ENCODE data around the gene HGF. TPM values are rescaled to one million over a fixed set of nuclear protein-coding genes. Genes with fewer than 3 reads are reported as not detected.

Gene HGF
- total and polyA plus RNA-seq, 12 donors: 1.2 to 5.8 (median 2.5) TPM

DNA sequence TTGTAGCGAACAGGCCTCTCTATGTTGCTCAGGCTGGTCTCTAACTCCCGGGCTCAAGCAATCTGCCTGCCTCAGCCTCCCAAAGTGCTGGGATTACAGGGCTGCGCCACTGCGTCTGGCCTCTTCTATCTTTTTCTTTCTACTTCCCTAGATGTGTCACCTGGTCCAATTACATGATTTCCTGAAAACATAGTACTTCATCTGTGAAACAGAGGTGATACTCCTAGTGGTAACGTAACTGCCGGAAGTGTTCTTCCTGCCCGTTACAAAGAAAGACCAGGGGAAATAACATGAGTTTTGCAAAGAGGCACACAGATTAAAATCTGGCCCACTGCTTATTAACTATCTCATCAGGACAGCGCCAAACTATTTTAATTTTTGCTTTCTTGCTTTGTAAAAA, 18.4 kb upstream of the HGF start:
- ATAC-seq: no peak
- Histone ChIP-seq H3K36me3 (no peaks in the 10 kb centered on the region), H3K9me3 (peaks cover 0 to 8% (median 0%) of the 10 kb centered on the region in 11 donors), H3K27ac (no peak overlapping the region), H3K4me3 (no peak overlapping the region), H3K27me3 (no peaks in the 10 kb centered on the region), H3K4me1 (peaks cover 0 to 13% (median 0%) of the 10 kb centered on the region in 9 donors)
- TF ChIP-seq, protein P1, sequence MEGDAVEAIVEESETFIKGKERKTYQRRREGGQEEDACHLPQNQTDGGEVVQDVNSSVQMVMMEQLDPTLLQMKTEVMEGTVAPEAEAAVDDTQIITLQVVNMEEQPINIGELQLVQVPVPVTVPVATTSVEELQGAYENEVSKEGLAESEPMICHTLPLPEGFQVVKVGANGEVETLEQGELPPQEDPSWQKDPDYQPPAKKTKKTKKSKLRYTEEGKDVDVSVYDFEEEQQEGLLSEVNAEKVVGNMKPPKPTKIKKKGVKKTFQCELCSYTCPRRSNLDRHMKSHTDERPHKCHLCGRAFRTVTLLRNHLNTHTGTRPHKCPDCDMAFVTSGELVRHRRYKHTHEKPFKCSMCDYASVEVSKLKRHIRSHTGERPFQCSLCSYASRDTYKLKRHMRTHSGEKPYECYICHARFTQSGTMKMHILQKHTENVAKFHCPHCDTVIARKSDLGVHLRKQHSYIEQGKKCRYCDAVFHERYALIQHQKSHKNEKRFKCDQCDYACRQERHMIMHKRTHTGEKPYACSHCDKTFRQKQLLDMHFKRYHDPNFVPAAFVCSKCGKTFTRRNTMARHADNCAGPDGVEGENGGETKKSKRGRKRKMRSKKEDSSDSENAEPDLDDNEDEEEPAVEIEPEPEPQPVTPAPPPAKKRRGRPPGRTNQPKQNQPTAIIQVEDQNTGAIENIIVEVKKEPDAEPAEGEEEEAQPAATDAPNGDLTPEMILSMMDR (IDR thresholded peaks at IDR 0.05): no peak
- intact Hi-C loops (cut with DNase I): no loop called here
- WGBS, 2 donors: 80 to 82% methylated on average over 8 of the region's 8 CpGs
- no peak for DNase-seq

- no peak overlapping the region for H3K27ac ChIP-seq
- H3K9me3 ChIP-seq: peaks cover 0 to 1% (median 0%) of the 10 kb centered on the region in 11 donors
- H3K27me3 ChIP-seq: no peaks in the 10 kb centered on the region
- peaks cover 0 to 7% (median 0%) of the 10 kb centered on the region in 9 donors for H3K4me1 ChIP-seq
- intact Hi-C loops (cut with DNase I): no loop called here
- H3K36me3 ChIP-seq: no peaks in the 10 kb centered on the region
- no peak for ATAC-seq
- DNase-seq: no peak
- H3K4me3 ChIP-seq: no peak overlapping the region
- TF ChIP-seq, protein P1 (IDR thresholded peaks at IDR 0.05): no peak
Measured at GRCh38 chr7:81783818-81784217, 14.0 kb upstream of the HGF start.

DNA sequence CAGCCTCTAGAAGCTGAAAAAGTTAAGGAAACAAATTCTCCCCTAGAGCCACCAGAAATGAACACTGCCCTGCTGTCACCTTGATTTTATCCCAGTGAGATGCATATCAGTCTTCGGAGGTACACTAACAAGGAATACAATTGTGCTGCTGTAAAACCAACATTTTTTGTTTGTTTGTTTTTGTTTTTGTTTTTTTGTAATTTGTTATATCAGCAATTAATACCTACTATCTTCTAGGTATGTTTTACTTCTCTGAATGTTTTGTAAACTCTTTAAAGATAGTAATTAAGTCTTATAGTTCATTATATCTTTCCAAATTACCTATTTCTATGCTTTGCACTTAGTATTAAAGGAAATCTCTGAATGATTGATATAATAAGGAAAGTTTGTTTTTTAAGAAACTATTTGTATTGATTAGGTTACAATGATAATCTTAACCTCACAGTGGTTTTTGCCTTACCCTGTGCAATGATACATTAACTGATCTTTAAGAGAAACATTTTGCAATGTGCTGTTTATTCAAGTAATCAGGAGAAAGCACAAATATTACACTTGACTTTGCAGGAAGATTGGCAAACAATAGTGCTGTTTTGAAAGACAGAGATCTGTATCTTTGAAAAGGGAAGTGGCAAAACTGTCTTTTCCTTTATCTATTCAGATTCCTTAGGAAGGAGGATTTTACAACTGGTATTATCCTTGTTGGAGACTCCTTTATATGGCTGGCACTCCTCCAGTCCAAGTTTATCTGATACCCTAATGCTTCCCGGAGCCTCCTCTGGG, 11.3 kb upstream of the HGF start:
- ATAC-seq (no peak), DNase-seq (no peak)
- TF ChIP-seq, protein P1 (IDR thresholded peaks at IDR 0.05): no peak
- H3K27me3 ChIP-seq: no peaks in the 10 kb centered on the region
- intact Hi-C loops (cut with DNase I): no loop called here
- no peak overlapping the region for H3K4me3 ChIP-seq
- peaks cover 0 to 14% (median 0%) of the 10 kb centered on the region in 9 donors for H3K4me1 ChIP-seq
- H3K27ac ChIP-seq: no peak overlapping the region
- H3K9me3 ChIP-seq: no peaks in the 10 kb centered on the region
- 48 to 54% methylated on average over 2 of the region's 2 CpGs for WGBS, 2 donors
- no peaks in the 10 kb centered on the region for H3K36me3 ChIP-seq

GRCh38 chr7:81779706-81780105, 9.9 kb upstream of the HGF start:
- WGBS, 2 donors: 88 to 95% methylated on average over 4 of the region's 4 CpGs
- no peak for ATAC-seq
- no peak for DNase-seq
- H3K36me3 ChIP-seq: no peaks in the 10 kb centered on the region
- no peak overlapping the region for H3K27ac ChIP-seq
- H3K4me1 ChIP-seq: peaks cover 0 to 22% (median 0%) of the 10 kb centered on the region in 9 donors
- TF ChIP-seq, protein P1 (IDR thresholded peaks at IDR 0.05): no peak
- intact Hi-C loops (cut with DNase I): loop anchor here in 1 of 10 donors (10.0 kb wide), 1 partner anchor 285 kb away; no protein-coding TSS in a partner anchor
- no peak overlapping the region for H3K4me3 ChIP-seq
- H3K9me3 ChIP-seq: no peaks in the 10 kb centered on the region
- no peaks in the 10 kb centered on the region for H3K27me3 ChIP-seq

Measured in heart right ventricle (tissue), 16 donors.